ENCODE results near the gene KCNC1.

The KCNC1 gene

GRCh38 chr11:17716807-17717206, 17.8 kb upstream of the KCNC1 start:
- no peak for DNase-seq (ENCODE audit: low read depth)

DNA sequence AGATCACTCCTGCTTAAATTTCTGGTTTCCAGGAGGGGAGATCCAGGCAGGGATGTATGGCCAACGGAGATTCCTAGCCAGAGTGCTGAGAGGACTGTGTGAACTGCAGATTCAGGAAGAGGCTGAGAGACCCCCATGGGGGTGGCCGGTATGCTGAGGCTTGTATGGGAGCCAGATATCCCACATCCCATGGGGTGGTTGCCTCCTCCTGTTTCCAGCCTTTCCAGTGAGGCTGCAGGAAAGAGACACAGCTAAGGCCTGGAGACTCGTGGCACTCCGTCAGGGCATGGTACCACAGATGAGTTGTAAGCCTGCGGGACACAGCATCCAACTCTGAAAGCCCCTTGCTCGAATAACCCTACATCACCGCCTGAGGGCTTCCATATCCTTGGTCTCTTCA, 16.6 kb upstream of the KCNC1 start:
- DNase-seq (ENCODE audit: low read depth) = no peak

GRCh38 chr11:17718510-17718962, 16.0 kb upstream of the KCNC1 start:
- DNase-seq (ENCODE audit: low read depth) = no peak

DNA sequence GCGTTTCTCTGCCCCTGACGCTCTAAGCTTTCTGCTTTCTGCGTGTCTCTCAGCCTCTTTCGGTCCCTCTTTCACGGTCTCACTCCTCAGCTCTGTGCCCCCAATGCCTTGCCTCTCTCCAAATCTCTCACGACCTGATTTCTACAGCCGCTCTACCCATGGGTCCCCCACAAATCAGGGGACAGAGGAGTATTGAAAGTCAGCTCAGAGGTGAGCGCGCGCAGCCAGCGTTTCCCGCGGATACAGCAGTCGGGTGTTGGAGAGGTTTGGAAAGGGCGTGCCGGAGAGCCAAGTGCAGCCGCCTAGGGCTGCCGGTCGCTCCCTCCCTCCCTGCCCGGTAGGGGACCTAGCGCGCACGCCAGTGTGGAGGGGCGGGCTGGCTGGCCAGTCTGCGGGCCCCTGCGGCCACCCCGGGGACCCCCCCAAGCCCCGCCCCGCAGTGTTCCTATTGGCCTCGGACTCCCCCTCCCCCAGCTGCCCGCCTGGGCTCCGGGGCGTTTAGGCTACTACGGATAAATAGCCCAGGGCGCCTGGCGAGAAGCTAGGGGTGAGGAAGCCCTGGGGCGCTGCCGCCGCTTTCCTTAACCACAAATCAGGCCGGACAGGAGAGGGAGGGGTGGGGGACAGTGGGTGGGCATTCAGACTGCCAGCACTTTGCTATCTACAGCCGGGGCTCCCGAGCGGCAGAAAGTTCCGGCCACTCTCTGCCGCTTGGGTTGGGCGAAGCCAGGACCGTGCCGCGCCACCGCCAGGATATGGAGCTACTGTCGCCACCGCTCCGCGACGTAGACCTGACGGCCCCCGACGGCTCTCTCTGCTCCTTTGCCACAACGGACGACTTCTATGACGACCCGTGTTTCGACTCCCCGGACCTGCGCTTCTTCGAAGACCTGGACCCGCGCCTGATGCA, 15.3 kb upstream of the KCNC1 start, which contains the start of gene MYOD1:
Gene MYOD1 (plus strand): TSS at position 544 of the 910 bp plus-strand sequence. CDS start 212 bp downstream, at position 756.
- peak; percentile 15 for DNase-seq (ENCODE audit: low read depth)

- peak; percentile 33 for DNase-seq (ENCODE audit: low read depth)
Measured at GRCh38 chr11:17719938-17720795, 14.4 kb upstream of the KCNC1 start.

DNA sequence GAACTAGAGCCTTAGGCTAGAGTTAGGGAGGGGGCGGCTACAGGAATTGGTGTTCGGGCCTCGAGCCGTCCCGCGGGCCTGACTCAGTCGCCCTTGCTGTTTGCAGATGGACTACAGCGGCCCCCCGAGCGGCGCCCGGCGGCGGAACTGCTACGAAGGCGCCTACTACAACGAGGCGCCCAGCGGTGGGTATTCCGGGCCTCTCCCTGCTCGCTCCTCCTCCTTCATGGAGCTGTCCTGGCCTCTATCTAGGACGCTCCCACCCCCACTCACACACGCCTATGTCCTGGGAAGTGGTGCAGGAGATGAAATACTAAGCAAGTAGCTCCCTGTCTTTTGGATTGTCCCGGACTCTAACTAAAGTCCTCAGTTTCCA, 13.8 kb upstream of the KCNC1 start:
- DNase-seq (ENCODE audit: low read depth) = no peak

- no peak for DNase-seq (ENCODE audit: low read depth)
Measured at GRCh38 chr11:17721242-17721999, 13.2 kb upstream of the KCNC1 start.

- peak; percentile 40 for DNase-seq (ENCODE audit: low read depth)
Measured at GRCh38 chr11:17722000-17722643, 12.5 kb upstream of the KCNC1 start.

GRCh38 chr11:17724020-17724908, 10.3 kb upstream of the KCNC1 start:
- no peak for DNase-seq (ENCODE audit: low read depth)

- no peak for DNase-seq (ENCODE audit: low read depth)
Measured at GRCh38 chr11:17725174-17725573, 9.4 kb upstream of the KCNC1 start.

GRCh38 chr11:17730137-17730536, 4.4 kb upstream of the KCNC1 start:
- DNase-seq (ENCODE audit: low read depth) = no peak

DNA sequence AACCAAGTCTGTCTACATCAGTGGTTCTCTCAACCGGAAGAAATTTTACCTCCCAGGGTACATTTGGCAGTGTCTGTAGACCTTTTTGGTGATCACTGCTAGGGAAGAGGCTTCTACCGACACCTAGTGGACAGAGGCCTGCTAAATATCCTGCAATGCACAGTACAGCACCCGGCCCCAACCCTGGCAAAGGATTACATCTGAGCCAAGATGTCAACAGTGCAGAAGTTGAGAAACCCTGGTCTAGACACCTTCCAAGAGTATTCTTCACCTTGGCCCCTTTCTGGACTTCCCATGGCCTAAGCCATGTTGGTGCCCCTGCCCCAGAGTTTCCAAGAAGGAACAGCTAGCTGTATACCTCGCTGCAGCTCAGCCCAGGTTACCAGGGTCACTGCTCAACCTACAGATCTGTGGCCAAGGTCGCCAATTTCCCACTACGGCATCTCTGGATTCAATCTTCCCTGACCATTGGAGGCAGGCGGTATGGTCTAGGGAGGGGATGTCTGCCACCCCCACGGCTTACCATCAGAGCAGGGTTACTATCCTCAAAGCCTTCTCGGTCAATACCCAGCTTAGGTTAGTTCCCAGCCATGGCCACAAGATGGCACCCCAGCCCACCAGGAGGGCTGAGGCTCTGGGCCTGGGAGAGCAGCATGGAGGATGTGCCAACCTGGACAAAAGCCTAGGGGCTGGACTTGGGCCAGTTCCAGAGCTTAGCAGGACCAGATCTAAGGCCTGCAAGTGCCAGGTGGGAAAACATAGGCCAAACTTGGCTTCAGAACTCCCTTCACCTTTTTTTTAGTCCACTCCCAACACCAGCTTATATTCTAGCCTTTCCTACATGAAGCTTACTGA, 3.7 kb upstream of the KCNC1 start:
- DNase-seq (ENCODE audit: low read depth) = peak; percentile 65

GRCh38 chr11:17733261-17733660, 1.3 kb upstream of the KCNC1 start:
- no peak for DNase-seq (ENCODE audit: low read depth)

GRCh38 chr11:17734986-17735817, 621 bp downstream of the KCNC1 start:
- peak; percentile 77 for DNase-seq (ENCODE audit: low read depth)

DNA sequence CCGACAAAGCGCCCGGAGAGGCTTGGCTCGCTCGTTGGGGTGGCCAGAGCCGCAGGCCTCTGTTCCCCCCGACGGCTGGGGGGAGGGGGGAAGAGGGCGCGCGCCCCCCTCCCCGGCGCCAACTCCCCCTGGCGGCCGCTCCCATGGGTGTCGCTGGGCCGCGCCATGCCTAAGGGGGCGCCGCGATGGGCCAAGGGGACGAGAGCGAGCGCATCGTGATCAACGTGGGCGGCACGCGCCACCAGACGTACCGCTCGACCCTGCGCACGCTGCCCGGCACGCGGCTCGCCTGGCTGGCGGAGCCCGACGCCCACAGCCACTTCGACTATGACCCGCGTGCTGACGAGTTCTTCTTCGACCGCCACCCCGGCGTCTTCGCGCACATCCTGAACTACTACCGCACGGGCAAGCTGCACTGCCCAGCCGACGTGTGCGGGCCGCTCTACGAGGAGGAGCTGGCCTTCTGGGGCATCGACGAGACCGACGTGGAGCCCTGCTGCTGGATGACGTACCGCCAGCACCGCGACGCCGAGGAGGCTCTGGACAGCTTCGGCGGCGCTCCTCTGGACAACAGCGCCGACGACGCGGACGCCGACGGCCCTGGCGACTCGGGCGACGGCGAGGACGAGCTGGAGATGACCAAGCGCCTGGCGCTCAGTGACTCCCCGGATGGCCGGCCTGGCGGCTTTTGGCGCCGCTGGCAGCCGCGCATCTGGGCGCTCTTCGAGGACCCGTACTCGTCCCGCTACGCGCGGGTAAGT, 1.4 kb downstream of the KCNC1 start:
- DNase-seq (ENCODE audit: low read depth) = no peak

GRCh38 chr11:17736579-17736893, 2.0 kb downstream of the KCNC1 start:
- no peak for DNase-seq (ENCODE audit: low read depth)

GRCh38 chr11:17736930-17737817, 2.6 kb downstream of the KCNC1 start:
- DNase-seq (ENCODE audit: low read depth) = no peak

All from iris pigment epithelial cell (primary cell).